Measurements from ENCODE around the gene GAGE12C.
"Not testable (repeated sequence)": the region's sequence is repeated elsewhere in the genome, so short reads cannot be mapped to it uniquely, and the experiment has no call there.

Gene GAGE12C

GRCh38 chrX:49568728-49569127, 36.8 kb downstream of the GAGE12C start:
- H2AFZ ChIP-seq (ENCODE audit: low read depth, low read length); H3K36me3 ChIP-seq (ENCODE audit: control insufficient read depth in 1 of 2, insufficient read depth in 2 of 2, low read depth in 1 of 2, low read length in 2 of 2); H3K23ac ChIP-seq (ENCODE audit: low read length in 2 of 2); H3K9ac ChIP-seq (ENCODE audit: low read length); H2BK12ac ChIP-seq (ENCODE audit: low read length in 2 of 2); H4K8ac ChIP-seq (ENCODE audit: low read length); H3K27me3 ChIP-seq (ENCODE audit: control insufficient read depth in 1 of 2, insufficient read depth in 1 of 2, low read length in 2 of 2); H3K4me1 ChIP-seq (ENCODE audit: control insufficient read depth, insufficient read depth, low read depth, low read length); H3K4ac ChIP-seq (ENCODE audit: low read depth in 1 of 2, low read length in 2 of 2); H2BK5ac ChIP-seq (ENCODE audit: low read depth, low read length, poor library complexity, severe bottlenecking); DNase-seq; H3K4me2 ChIP-seq (ENCODE audit: low read length, poor library complexity, severe bottlenecking); H2BK15ac ChIP-seq (ENCODE audit: low read depth, poor library complexity, severe bottlenecking); H2AK5ac ChIP-seq (ENCODE audit: low read length, severe bottlenecking); H3K79me1 ChIP-seq (replicated peaks; ENCODE audit: low read length, poor library complexity, severe bottlenecking); H3K9me3 ChIP-seq (ENCODE audit: control insufficient read depth, low read length); H3K14ac ChIP-seq (ENCODE audit: low read length in 2 of 2); H2BK120ac ChIP-seq (ENCODE audit: low read depth, low read length); H3K18ac ChIP-seq (ENCODE audit: low read depth in 1 of 2, low read length in 2 of 2); H3K27ac ChIP-seq (ENCODE audit: low read length, poor library complexity, severe bottlenecking); H4K91ac ChIP-seq (ENCODE audit: low read length); H3K4me3 ChIP-seq (ENCODE audit: insufficient read depth in 1 of 2, low read depth in 1 of 2, low read length in 2 of 2): not testable (repeated sequence)
- WGBS, result no CpG with 5 or more reads among the region's 11 CpGs

- not testable (repeated sequence) for H3K9me3 ChIP-seq (ENCODE audit: control insufficient read depth, low read length); H3K23ac ChIP-seq (ENCODE audit: low read length in 2 of 2); H3K79me1 ChIP-seq (replicated peaks; ENCODE audit: low read length, poor library complexity, severe bottlenecking); H2BK12ac ChIP-seq (ENCODE audit: low read length in 2 of 2); H3K36me3 ChIP-seq (ENCODE audit: control insufficient read depth in 1 of 2, insufficient read depth in 2 of 2, low read depth in 1 of 2, low read length in 2 of 2); H2BK120ac ChIP-seq (ENCODE audit: low read depth, low read length); DNase-seq; H3K9ac ChIP-seq (ENCODE audit: low read length); H2AFZ ChIP-seq (ENCODE audit: low read depth, low read length); H3K27ac ChIP-seq (ENCODE audit: low read length, poor library complexity, severe bottlenecking); H3K18ac ChIP-seq (ENCODE audit: low read depth in 1 of 2, low read length in 2 of 2); H3K4me3 ChIP-seq (ENCODE audit: insufficient read depth in 1 of 2, low read depth in 1 of 2, low read length in 2 of 2); H3K4me2 ChIP-seq (ENCODE audit: low read length, poor library complexity, severe bottlenecking); H3K27me3 ChIP-seq (ENCODE audit: control insufficient read depth in 1 of 2, insufficient read depth in 1 of 2, low read length in 2 of 2); H4K8ac ChIP-seq (ENCODE audit: low read length); H2AK5ac ChIP-seq (ENCODE audit: low read length, severe bottlenecking); H2BK5ac ChIP-seq (ENCODE audit: low read depth, low read length, poor library complexity, severe bottlenecking); H3K4me1 ChIP-seq (ENCODE audit: control insufficient read depth, insufficient read depth, low read depth, low read length); H2BK15ac ChIP-seq (ENCODE audit: low read depth, poor library complexity, severe bottlenecking); H3K4ac ChIP-seq (ENCODE audit: low read depth in 1 of 2, low read length in 2 of 2); H4K91ac ChIP-seq (ENCODE audit: low read length); H3K14ac ChIP-seq (ENCODE audit: low read length in 2 of 2)
- WGBS, result no CpG with 5 or more reads among the region's 13 CpGs
Measured at GRCh38 chrX:49569152-49569551, 37.2 kb downstream of the GAGE12C start.

- H3K23ac ChIP-seq (ENCODE audit: low read length in 2 of 2); DNase-seq; H2AFZ ChIP-seq (ENCODE audit: low read depth, low read length); H2AK5ac ChIP-seq (ENCODE audit: low read length, severe bottlenecking); H3K14ac ChIP-seq (ENCODE audit: low read length in 2 of 2); H3K4me3 ChIP-seq (ENCODE audit: insufficient read depth in 1 of 2, low read depth in 1 of 2, low read length in 2 of 2); H3K9ac ChIP-seq (ENCODE audit: low read length); H2BK15ac ChIP-seq (ENCODE audit: low read depth, poor library complexity, severe bottlenecking); H3K4me2 ChIP-seq (ENCODE audit: low read length, poor library complexity, severe bottlenecking); H3K4ac ChIP-seq (ENCODE audit: low read depth in 1 of 2, low read length in 2 of 2); H2BK5ac ChIP-seq (ENCODE audit: low read depth, low read length, poor library complexity, severe bottlenecking); H3K9me3 ChIP-seq (ENCODE audit: control insufficient read depth, low read length); H3K27ac ChIP-seq (ENCODE audit: low read length, poor library complexity, severe bottlenecking); H4K91ac ChIP-seq (ENCODE audit: low read length); H2BK12ac ChIP-seq (ENCODE audit: low read length in 2 of 2); H3K4me1 ChIP-seq (ENCODE audit: control insufficient read depth, insufficient read depth, low read depth, low read length); H4K8ac ChIP-seq (ENCODE audit: low read length); H2BK120ac ChIP-seq (ENCODE audit: low read depth, low read length); H3K36me3 ChIP-seq (ENCODE audit: control insufficient read depth in 1 of 2, insufficient read depth in 2 of 2, low read depth in 1 of 2, low read length in 2 of 2); H3K18ac ChIP-seq (ENCODE audit: low read depth in 1 of 2, low read length in 2 of 2); H3K79me1 ChIP-seq (replicated peaks; ENCODE audit: low read length, poor library complexity, severe bottlenecking); H3K27me3 ChIP-seq (ENCODE audit: control insufficient read depth in 1 of 2, insufficient read depth in 1 of 2, low read length in 2 of 2): not testable (repeated sequence)
- no CpG with 5 or more reads among the region's 16 CpGs for WGBS
Measured at GRCh38 chrX:49570100-49570499, 38.1 kb downstream of the GAGE12C start, which contains the start of gene GAGE12G. TSS of gene GAGE12G (plus strand) at chrX:49570400. CDS start at chrX:49571555, 1,155 bp downstream.

- H3K4me2 ChIP-seq (ENCODE audit: low read length, poor library complexity, severe bottlenecking); H3K9ac ChIP-seq (ENCODE audit: low read length); H3K36me3 ChIP-seq (ENCODE audit: control insufficient read depth in 1 of 2, insufficient read depth in 2 of 2, low read depth in 1 of 2, low read length in 2 of 2); H3K4ac ChIP-seq (ENCODE audit: low read depth in 1 of 2, low read length in 2 of 2); H4K91ac ChIP-seq (ENCODE audit: low read length); H3K9me3 ChIP-seq (ENCODE audit: control insufficient read depth, low read length); H2AK5ac ChIP-seq (ENCODE audit: low read length, severe bottlenecking); H3K18ac ChIP-seq (ENCODE audit: low read depth in 1 of 2, low read length in 2 of 2); H3K27ac ChIP-seq (ENCODE audit: low read length, poor library complexity, severe bottlenecking); H2BK12ac ChIP-seq (ENCODE audit: low read length in 2 of 2); H3K4me3 ChIP-seq (ENCODE audit: insufficient read depth in 1 of 2, low read depth in 1 of 2, low read length in 2 of 2); H3K79me1 ChIP-seq (replicated peaks; ENCODE audit: low read length, poor library complexity, severe bottlenecking); DNase-seq; H2BK15ac ChIP-seq (ENCODE audit: low read depth, poor library complexity, severe bottlenecking); H3K27me3 ChIP-seq (ENCODE audit: control insufficient read depth in 1 of 2, insufficient read depth in 1 of 2, low read length in 2 of 2); H2BK120ac ChIP-seq (ENCODE audit: low read depth, low read length); H3K4me1 ChIP-seq (ENCODE audit: control insufficient read depth, insufficient read depth, low read depth, low read length); H3K14ac ChIP-seq (ENCODE audit: low read length in 2 of 2); H4K8ac ChIP-seq (ENCODE audit: low read length); H2AFZ ChIP-seq (ENCODE audit: low read depth, low read length); H3K23ac ChIP-seq (ENCODE audit: low read length in 2 of 2); H2BK5ac ChIP-seq (ENCODE audit: low read depth, low read length, poor library complexity, severe bottlenecking): not testable (repeated sequence)
- WGBS, result no CpG with 5 or more reads among the region's 16 CpGs
Measured at GRCh38 chrX:49579649-49580048, 47.7 kb downstream of the GAGE12C start, which contains the start of gene GAGE12H. TSS of gene GAGE12H (plus strand) at chrX:49579949. CDS start at chrX:49581104, 1,155 bp downstream.

Data from mesenchymal stem cell (in vitro differentiated cells and primary cell).